Globus pallidus (tissue), 1 donor: ENCODE measurements around the gene USP2.

Experiments used
- DNase-seq: peaks from one replicate; pipeline ENCODE4 v3.0.0-alpha.2; 2015; ENCODE audit warnings: low spot score

USP2 gene

GRCh38 chr11:119363851-119364590 is 17.5 kb downstream of the USP2 start:
- DNase-seq = no peak

GRCh38 chr11:119363081-119363850 is 18.2 kb downstream of the USP2 start:
- DNase-seq = no peak

DNA sequence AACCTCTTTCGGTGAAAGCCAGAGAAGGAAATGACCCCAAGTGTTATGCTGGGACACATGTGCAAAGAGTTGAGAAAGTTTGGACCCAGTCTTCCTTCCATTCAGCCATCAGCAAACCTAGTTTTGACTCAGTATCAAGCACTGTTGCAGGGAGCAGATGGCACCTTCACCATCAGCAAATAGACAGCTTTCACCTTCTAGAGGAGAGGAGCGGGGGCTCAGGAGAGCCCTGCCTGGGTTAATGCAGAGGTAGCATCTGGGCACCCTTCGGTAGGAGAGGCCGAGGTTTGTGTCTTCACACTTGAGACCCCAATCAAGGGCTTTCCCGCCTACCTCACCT is 18.8 kb downstream of the USP2 start:
- no peak for DNase-seq

DNA sequence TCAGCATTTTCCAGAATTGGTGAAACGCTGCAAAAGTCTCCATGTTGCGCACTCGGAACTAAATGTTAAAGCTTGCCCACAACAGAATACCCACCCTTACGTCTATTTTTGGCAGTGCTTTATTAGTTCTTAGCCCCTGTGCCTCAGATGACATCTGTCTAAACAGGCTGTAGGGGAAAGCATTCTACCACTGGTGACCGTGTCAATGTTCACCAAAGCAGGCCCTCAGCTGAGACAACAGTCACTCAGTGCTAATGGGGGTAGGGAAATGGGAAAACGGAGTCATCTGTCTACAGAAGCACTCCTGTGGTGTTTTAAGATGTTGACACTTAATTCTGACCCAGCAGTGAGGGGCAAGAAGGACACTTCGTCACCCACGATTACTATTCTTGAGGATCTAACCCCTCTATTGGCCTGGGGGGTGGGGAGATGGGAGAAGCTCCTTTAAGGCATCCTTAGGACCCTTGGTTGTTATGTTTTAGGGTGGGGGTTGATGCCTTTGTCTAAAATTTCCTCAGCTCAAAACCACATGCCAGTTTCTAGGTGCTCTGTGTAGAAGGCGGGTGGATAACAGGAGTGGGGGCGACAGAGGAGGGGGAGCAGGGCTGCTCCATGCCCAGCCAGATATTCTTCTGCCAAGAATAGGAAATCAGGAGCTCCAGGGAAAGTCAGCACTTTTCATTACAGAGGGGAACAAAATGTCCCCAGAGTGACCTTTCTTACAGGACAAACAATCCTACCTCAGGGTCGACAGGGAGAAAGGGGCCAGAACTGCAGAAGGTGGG is 19.4 kb downstream of the USP2 start:
- DNase-seq = no peak

DNA sequence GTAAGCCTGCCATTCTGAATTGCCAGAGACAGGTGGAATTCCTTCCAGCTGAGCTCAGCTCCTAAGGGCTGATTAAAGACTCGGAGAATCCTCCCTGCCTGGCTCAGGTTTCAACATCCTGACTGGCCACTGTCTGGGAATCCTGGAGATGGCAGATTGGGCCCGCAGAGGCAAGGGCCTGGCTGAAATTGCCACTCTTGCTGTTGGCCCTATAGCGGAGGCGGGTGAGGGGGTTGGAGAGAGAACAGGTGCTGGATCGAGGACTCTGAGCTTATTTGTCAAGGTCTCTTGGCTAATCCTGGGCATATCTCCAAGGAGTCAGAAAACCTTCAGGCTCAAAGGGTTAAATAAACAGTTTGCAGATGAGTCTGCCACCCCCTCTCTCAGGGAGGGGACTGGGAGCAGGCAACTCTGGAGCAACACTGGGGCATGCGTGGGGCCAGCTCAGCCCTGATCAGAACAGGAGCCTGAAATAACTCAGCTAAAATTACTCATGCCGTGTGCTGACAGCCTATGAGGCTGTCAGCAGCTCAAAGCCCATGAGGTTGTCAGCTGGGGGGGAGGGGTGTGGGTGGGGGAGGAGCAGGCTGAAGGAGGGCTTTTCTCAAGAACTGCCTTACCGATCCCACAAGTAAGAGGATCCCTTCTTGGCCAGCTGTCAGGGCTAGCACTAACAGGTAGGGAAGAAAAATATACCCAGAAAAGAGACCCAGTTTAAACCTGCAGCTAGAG is 20.3 kb downstream of the USP2 start:
- no peak for DNase-seq

DNA sequence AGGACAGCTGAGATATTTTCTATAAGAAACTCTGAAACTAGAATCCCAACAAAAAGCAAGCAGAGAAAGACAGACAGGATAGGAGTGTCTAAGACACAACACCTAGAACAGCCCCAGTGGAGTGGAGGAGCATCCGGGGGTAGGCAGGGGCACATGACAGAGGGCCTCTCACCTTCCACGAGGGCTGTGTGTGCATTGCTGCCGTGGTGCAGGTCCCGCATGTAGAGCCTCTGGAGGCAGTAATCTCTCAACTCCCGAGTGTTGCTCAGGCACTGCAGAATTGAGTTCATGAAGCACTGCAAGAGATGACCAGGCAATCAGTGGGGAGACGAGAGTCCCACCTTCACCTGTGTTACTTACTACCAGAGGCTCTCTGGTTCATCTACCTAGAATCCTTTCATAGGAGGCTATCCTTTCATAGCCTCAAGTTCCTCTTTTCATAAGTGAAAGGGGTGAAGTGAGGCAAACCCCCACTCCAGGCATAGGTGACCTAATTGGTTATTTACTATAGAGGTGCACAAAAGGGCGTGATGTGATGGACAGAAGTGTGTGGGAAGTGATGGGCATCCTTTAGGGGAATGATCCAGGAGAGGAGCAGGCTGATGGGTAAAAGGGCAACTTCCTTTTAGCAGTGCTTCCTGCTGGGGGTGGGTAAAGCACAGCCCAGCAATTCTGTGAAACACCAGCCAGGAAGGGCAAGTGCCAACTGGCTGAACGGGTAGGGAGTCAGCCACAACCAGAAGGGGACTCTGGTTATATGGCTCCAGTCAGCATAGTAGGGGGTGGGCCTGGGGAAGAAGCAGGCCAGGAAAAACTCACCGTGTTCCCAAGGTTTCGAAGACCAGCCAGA is 21.9 kb downstream of the USP2 start:
- DNase-seq = no peak

- DNase-seq = no peak
Measured at GRCh38 chr11:119357074-119357473, 24.4 kb downstream of the USP2 start.

GRCh38 chr11:119356349-119357031 is 25.0 kb downstream of the USP2 start:
- no peak for DNase-seq

- no peak for DNase-seq
Measured at GRCh38 chr11:119355091-119355843, 26.2 kb downstream of the USP2 start.

DNA sequence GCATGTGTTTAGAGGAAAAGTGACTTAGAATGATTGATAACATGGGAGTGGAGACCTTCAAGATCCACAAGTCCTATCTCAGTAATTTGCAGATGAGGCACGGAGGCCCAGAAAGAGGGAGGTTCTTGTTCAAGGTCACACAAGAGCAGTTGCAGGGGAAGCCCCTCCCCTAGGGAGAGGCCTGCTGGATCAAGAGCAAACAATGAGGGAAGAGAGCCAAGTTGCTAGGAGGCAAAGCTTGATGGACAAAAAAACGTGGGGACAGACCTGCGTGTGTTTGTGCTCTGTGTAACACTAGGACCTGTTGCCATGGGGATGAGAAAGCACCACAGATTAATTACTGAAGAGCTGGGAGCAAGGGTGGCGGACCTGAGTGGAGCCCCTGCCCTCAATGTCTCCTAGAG is 28.6 kb downstream of the USP2 start:
- no peak for DNase-seq

GRCh38 chr11:119351232-119351631 is 30.3 kb downstream of the USP2 start:
- no peak for DNase-seq

- no peak for DNase-seq
Measured at GRCh38 chr11:119350302-119350701, 31.2 kb downstream of the USP2 start.

DNA sequence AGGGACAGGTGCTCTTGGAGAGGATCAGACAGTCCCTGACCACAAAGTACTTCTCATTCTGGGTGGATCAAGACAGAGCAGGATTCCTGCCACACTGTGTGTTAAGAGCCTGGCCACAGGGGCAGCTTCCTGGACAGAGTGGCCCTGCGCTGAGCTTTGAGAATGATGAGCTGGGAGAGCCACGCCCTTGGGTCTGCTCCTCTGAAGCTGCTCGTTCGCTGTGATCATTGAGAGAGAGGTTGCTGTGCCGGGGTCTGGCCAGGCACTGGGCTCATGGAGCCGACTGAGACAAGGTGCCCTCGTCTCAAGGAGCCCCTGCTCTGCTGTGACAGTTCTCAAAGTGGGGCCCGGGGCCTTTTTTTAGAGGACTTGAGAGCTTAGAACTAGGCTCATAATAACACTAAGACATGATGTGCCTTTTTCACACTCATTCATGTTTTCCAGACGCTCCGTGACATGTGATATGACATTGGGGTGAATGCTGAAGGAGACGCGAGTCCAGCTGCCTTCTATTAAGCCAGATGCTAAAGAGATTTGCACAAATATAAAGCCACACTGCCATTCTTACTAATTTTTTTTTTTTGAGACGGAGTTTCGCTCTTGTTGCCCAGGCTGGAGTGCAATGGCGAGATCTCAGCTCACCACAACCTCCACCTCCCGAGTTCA is 33.4 kb downstream of the USP2 start:
- no peak for DNase-seq

DNA sequence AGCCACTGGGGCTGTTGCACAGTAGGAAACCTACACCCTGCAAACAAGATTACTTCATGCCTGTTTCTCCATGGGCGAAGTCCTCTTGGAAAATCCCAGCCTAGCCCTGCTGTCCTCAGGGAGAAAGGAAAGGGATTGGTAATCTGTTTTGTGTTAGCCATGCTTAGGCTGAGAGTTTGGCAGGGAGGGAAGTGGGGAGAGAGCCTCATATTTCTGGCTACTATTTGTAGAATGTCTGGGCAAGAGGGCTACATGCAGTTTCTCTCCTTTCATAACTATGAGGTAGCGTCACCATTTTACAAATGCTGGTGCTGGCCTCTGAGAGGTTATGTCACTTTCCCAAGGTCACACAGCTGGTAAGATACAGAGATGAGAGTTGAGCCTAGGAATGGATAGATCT is 34.2 kb downstream of the USP2 start:
- DNase-seq = no peak

DNA sequence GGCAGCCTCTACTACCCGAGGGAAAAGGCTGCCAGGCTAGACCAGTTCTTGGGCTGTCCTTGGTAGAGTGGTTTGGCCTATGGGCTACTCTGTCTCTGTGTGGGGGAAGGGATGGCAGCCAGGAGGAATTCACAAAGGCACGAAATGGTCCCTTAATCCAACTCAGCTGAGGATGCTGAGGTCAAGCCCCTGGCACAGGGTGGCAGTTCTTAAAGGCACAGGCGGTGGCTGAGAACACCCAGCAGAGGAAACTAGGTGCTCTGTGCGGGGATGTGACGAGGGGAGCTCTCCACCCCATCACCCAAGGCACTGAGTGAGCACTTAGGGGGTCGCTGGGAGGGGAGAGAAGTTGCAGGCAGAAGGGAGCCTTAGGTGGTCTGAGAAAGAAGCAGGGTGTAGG is 34.9 kb downstream of the USP2 start, which contains the start of gene MFRP:
Gene MFRP (minus strand): TSS at position 101 of the 400 bp plus-strand sequence. CDS start 192 bp downstream, outside the sequence.
- no peak for DNase-seq

- DNase-seq = no peak
Measured at GRCh38 chr11:119345685-119346084, 35.8 kb downstream of the USP2 start.

DNA sequence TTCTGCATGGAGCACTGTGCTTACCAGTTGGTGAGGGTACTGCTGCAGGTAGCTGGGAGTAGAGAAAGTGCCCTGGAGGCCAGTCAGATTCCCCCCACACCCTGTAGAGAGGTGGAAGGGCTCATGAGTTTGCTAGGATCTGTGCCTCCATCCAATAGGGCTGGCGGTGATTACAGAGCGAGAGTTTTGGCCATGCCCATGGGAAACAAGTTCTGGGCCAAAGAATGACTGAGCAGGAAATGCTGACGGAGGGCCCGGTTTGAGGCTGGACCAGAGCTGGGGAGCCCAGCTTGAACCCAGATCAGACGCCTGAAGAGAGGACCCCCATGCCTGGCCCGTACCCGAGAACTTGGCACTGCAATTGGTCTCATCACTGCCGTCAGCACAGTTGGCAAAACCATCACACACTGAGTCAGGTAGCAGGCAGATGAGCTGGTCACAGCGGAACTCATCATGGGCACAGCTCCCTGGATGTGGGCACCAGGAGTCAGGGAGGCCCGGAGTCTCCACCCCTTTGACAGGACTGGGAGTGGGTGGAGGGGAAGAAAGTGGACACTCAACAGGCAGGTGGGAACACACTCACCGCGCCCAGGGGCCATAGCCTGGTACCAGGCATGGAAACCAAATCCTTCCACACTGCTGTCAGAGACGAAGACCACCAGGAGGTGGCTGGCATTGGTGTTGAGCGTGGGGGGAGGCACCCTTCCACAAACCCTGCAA is 37.0 kb downstream of the USP2 start:
- no peak for DNase-seq

DNA sequence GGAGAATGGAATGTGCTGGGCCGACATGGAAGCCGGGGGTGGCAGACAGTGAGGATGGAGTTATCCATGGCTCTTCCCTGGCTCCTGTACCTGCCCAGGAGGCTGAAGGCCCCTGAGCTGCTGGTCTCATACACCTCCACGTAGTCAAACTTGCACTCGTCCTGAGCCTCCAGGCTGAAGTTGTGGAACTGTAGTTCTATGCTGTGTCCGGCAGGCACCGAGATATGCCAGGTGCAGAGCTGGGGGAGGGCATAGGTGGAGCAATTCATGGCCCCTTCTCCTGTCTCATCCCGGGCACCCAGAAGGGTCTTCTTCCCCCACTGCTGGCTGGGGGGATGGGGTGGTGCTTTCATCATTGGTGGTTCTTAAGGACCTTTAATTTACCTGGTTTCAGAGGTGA is 37.8 kb downstream of the USP2 start:
- DNase-seq = no peak
